Measurements from ENCODE around the gene TPM2.

- TF ChIP-seq CTCF (IDR thresholded peaks at IDR 0.05), result no peak
- TF ChIP-seq POLR2A (IDR thresholded peaks at IDR 0.05), result no peak
- no peak for TF ChIP-seq EP300 (IDR thresholded peaks at IDR 0.05)
- TF ChIP-seq POLR2AphosphoS5 (IDR thresholded peaks at IDR 0.05), result no peak
Measured at GRCh38 chr9:35635730-35636129, 54.0 kb downstream of the TPM2 start.

Data from sigmoid colon (tissue), 4 donors.